KMS-11 (cell line): ENCODE results near the gene SDHAF3.

Source experiments
- H2AFZ ChIP-seq: fragments of 200-600 bp; sonication (generic); 2 replicates; pipeline ENCODE4 v1.6.1; 2016; ENCODE audit warnings: antibody characterized with exemption, mixed run types, low read depth
- H3K27ac ChIP-seq: fragments of 200-600 bp; sonication (generic); 2 replicates; pipeline ENCODE4 v1.6.1; 2016; ENCODE audit warnings: mild to moderate bottlenecking, mixed run types
- H3K27me3 ChIP-seq: fragments of 200-600 bp; sonication (generic); 2 replicates; pipeline ENCODE4 v1.6.1; 2017; ENCODE audit warnings: mild to moderate bottlenecking, low read depth, mixed run types, moderate library complexity; ENCODE audit not compliant: insufficient read depth
- H3K36me3 ChIP-seq: fragments of 200-600 bp; sonication (generic); 2 replicates; pipeline ENCODE4 v1.6.1; 2017; ENCODE audit warnings: mild to moderate bottlenecking, mixed run types; ENCODE audit not compliant: insufficient read depth
- H3K4me1 ChIP-seq: fragments of 200-600 bp; sonication (generic); 2 replicates; pipeline ENCODE4 v1.6.1; 2016; ENCODE audit warnings: mild to moderate bottlenecking, low read depth, mixed run types; ENCODE audit not compliant: poor library complexity, severe bottlenecking
- H3K4me2 ChIP-seq: fragments of 200-600 bp; sonication (generic); 2 replicates; pipeline ENCODE4 v1.7.0; 2016; ENCODE audit warnings: mild to moderate bottlenecking, mixed run types
- H3K4me3 ChIP-seq: fragments of 200-600 bp; sonication (generic); IDR thresholded peaks from 2 replicates; pipeline ENCODE4 v1.6.1; 2017; ENCODE audit warnings: low read depth, low read length, mixed read lengths; ENCODE audit not compliant: insufficient read depth
- H3K79me2 ChIP-seq: fragments of 200-600 bp; sonication (generic); 2 replicates; pipeline ENCODE4 v1.6.1; 2016; ENCODE audit warnings: low read depth, mixed run types; ENCODE audit not compliant: insufficient read depth
- H3K9ac ChIP-seq: fragments of 200-600 bp; sonication (generic); 2 replicates; pipeline ENCODE4 v1.6.1; 2016; ENCODE audit warnings: mild to moderate bottlenecking, mixed run types
- H4K20me1 ChIP-seq: fragments of 200-600 bp; sonication (generic); 2 replicates; pipeline ENCODE4 v1.6.1; 2016; ENCODE audit warnings: mild to moderate bottlenecking, mixed run types; ENCODE audit not compliant: insufficient read depth
- CTCF ChIP-seq: fragments of 200-600 bp; sonication (generic); conservative IDR thresholded peaks from 2 replicates; pipeline ENCODE4 v1.6.1; 2017; ENCODE audit warnings: low read depth, mild to moderate bottlenecking, antibody characterized with exemption, low read length, moderate library complexity, mixed read lengths

SDHAF3 gene

GRCh38 chr7:97104719-97105238 is 12.7 kb upstream of the SDHAF3 start:
- no peak overlapping the region for H3K4me3 ChIP-seq
- H3K79me2 ChIP-seq, result no peaks in the 10 kb centered on the region
- H3K36me3 ChIP-seq, result no peaks in the 10 kb centered on the region; the same call in 1 of the 2 replicates
- no peak overlapping the region for H3K9ac ChIP-seq
- H3K4me1 ChIP-seq, result no peaks in the 10 kb centered on the region
- H3K27ac ChIP-seq, result no peak overlapping the region
- H3K27me3 ChIP-seq, result no peaks in the 10 kb centered on the region
- peak; percentile 87 for TF ChIP-seq CTCF
- peak overlapping the region; percentile 19; the same call in 1 of the 2 replicates for H2AFZ ChIP-seq
- no peak overlapping the region for H3K4me2 ChIP-seq
- H4K20me1 ChIP-seq, result no peaks in the 10 kb centered on the region

- H3K4me2 ChIP-seq, result no peak overlapping the region
- no peaks in the 10 kb centered on the region for H3K79me2 ChIP-seq
- no peaks in the 10 kb centered on the region for H3K27me3 ChIP-seq
- no peak overlapping the region for H3K27ac ChIP-seq
- H3K4me3 ChIP-seq, result no peak overlapping the region
- no peaks in the 10 kb centered on the region; the same call in 1 of the 2 replicates for H3K36me3 ChIP-seq
- H3K9ac ChIP-seq, result no peak overlapping the region
- no peaks in the 10 kb centered on the region for H3K4me1 ChIP-seq
- TF ChIP-seq CTCF, result no peak
- no peaks in the 10 kb centered on the region for H4K20me1 ChIP-seq
- H2AFZ ChIP-seq, result no peak overlapping the region
These were observed 10.2 kb upstream of the SDHAF3 start for GRCh38 chr7:97107192-97107800.

- Histone ChIP-seq H2AFZ (peak overlapping the region; percentile 98), H3K27ac (no peak overlapping the region), H3K36me3 (no peaks in the 10 kb centered on the region), H4K20me1 (no peaks in the 10 kb centered on the region), H3K4me3 (no peak overlapping the region), H3K4me1 (peaks cover 20% of the 10 kb centered on the region), H3K9ac (no peak overlapping the region), H3K27me3 (no peaks in the 10 kb centered on the region), H3K4me2 (no peak overlapping the region), H3K79me2 (peaks cover 34% of the 10 kb centered on the region)
- no peak for TF ChIP-seq CTCF
These were observed 1.2 kb upstream of the SDHAF3 start for GRCh38 chr7:97116308-97116707.

GRCh38 chr7:97117035-97117371 is 495 bp upstream of the SDHAF3 start:
- H4K20me1 ChIP-seq, result no peaks in the 10 kb centered on the region
- peaks cover 20% of the 10 kb centered on the region for H3K4me1 ChIP-seq
- TF ChIP-seq CTCF, result no peak
- peaks cover 41% of the 10 kb centered on the region for H3K79me2 ChIP-seq
- H3K9ac ChIP-seq, result no peak overlapping the region
- H3K4me2 ChIP-seq, result peak overlapping the region; percentile 59
- H2AFZ ChIP-seq, result peak overlapping the region; percentile 98
- H3K4me3 ChIP-seq, result no peak overlapping the region
- H3K36me3 ChIP-seq, result no peaks in the 10 kb centered on the region
- H3K27ac ChIP-seq, result peak overlapping the region; percentile 42
- H3K27me3 ChIP-seq, result no peaks in the 10 kb centered on the region
